ENCODE data around the gene ATXN7L1. TPM values are rescaled to one million over a fixed set of nuclear protein-coding genes. Genes with fewer than 3 reads are reported as not detected.

The ATXN7L1 gene
- total and polyA plus RNA-seq, 7 donors = 1.2 to 6.0 (median 3.0) TPM

DNA sequence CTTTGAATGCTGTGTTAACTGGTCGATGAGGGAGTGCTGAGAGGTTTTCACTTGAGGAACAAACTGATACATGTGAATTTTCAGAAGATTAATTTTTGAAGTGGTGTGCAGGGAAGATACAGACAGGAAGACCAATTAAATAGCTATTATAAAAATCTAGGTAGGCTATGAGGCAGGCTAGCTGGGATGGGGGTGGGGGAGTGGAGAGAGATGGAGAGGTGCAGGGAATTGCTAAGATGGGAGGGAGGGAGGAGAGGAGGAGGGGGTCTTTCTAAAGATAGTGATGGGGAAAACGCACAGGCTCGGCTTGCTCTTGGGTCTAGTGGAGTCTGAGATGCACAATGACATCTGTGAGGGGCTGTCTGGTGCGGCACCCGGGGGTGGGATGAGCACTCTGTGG lies 15.2 kb downstream of the ATXN7L1 start:
- no peak for ATAC-seq
- no peak overlapping the region for H3K27ac ChIP-seq
- DNase-seq = no peak
- TF ChIP-seq, protein P1, sequence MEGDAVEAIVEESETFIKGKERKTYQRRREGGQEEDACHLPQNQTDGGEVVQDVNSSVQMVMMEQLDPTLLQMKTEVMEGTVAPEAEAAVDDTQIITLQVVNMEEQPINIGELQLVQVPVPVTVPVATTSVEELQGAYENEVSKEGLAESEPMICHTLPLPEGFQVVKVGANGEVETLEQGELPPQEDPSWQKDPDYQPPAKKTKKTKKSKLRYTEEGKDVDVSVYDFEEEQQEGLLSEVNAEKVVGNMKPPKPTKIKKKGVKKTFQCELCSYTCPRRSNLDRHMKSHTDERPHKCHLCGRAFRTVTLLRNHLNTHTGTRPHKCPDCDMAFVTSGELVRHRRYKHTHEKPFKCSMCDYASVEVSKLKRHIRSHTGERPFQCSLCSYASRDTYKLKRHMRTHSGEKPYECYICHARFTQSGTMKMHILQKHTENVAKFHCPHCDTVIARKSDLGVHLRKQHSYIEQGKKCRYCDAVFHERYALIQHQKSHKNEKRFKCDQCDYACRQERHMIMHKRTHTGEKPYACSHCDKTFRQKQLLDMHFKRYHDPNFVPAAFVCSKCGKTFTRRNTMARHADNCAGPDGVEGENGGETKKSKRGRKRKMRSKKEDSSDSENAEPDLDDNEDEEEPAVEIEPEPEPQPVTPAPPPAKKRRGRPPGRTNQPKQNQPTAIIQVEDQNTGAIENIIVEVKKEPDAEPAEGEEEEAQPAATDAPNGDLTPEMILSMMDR (IDR thresholded peaks at IDR 0.05) = no peak
- intact Hi-C loops (cut with DNase I) = no loop called here
- H3K27me3 ChIP-seq (ENCODE audit: insufficient read depth in 3 of 3, low read length in 2 of 3) = no peaks in the 10 kb centered on the region
- H3K4me3 ChIP-seq = no peak overlapping the region
- H3K36me3 ChIP-seq (ENCODE audit: insufficient read depth in 1 of 2, low read depth in 1 of 2) = no peaks in the 10 kb centered on the region
- 70 to 81% (median 71%) methylated on average over 5 of the region's 5 CpGs for WGBS, 3 donors
- H3K4me1 ChIP-seq = peaks cover 3% of the 10 kb centered on the region
- no peaks in the 10 kb centered on the region for H3K9me3 ChIP-seq

DNA sequence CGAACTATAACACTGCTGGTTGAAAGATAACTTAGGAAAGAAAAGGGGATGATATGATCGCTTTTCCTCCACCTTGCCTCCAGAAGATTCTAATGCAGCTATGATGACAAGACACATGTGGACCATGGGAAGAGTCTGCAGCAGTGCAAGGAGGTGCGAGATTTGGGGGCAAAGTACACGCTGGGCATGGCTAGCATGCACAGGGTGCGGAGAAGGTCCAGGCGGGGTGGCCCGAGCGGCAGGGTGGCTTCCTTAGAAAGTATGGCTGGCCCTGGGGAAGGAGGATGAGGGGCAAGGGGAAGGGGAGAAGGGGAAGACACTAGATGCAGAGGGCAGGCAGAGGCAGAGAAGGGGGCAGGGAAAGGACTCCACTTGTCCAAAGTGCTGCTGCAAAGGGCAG lies 15.6 kb downstream of the ATXN7L1 start:
- Histone ChIP-seq H3K4me3 (no peak overlapping the region), H3K36me3 (ENCODE audit: insufficient read depth in 1 of 2, low read depth in 1 of 2) (no peaks in the 10 kb centered on the region), H3K9me3 (no peaks in the 10 kb centered on the region), H3K27ac (no peak overlapping the region), H3K4me1 (no peaks in the 10 kb centered on the region), H3K27me3 (ENCODE audit: insufficient read depth in 3 of 3, low read length in 2 of 3) (no peaks in the 10 kb centered on the region)
- ATAC-seq = no peak
- intact Hi-C loops (cut with DNase I) = no loop called here
- DNase-seq = no peak
- WGBS, 3 donors = 94 to 99% (median 96%) methylated on average over 8 of the region's 8 CpGs
- TF ChIP-seq, protein P1 (IDR thresholded peaks at IDR 0.05) = no peak

DNA sequence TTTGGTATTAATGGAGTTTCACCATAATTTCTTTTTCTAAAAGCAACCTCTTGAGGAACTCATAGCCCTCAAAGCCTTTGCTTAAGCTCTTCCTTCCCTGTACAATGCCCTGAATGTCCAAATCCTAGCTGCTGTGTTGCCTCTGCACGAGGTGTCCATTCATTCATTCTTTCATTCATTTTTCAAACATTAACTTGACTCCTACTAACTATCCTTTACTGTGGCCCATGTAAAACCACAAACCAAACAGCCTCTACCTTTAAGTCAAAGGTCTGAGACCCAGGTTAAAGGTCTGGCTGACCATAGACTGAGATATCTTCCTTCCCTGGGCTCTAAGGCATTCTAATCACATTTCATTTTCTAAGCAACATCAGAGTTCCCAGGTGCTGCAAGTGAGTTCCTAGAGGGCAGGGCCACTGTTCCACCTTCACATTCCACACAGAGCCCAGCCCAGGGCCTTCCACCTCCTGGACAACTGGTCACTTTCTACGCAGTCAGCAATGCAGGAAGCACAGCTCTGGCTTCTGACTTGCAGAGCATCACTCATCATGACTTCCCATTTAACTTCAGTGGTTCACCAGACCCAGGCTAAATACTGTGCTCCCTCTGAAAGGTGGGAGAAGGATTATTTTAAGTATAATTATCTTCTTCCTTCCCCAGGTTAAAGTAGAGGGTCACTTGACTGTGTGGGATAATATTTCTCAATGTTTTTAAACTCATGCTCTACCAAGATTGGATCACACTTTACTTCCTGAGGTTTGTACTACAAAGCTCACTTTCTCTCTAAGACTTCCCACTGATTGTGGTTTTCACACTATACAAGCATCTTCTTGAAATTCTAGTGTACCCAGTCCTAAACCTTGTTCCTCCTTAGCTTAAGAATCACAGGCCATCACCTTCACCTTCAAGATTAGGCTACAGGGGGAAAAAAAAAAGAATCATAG lies 19.1 kb downstream of the ATXN7L1 start:
- no peak overlapping the region for H3K4me3 ChIP-seq
- WGBS, 3 donors = 79 to 89% (median 82%) methylated on average over 2 of the region's 2 CpGs
- TF ChIP-seq, protein P1 (IDR thresholded peaks at IDR 0.05) = no peak
- no peak for ATAC-seq
- no peaks in the 10 kb centered on the region for H3K27me3 ChIP-seq (ENCODE audit: insufficient read depth in 3 of 3, low read length in 2 of 3)
- intact Hi-C loops (cut with DNase I) = no loop called here
- no peak for DNase-seq
- no peaks in the 10 kb centered on the region for H3K9me3 ChIP-seq
- H3K4me1 ChIP-seq = no peaks in the 10 kb centered on the region
- H3K27ac ChIP-seq = no peak overlapping the region
- H3K36me3 ChIP-seq (ENCODE audit: insufficient read depth in 1 of 2, low read depth in 1 of 2) = no peaks in the 10 kb centered on the region

DNA sequence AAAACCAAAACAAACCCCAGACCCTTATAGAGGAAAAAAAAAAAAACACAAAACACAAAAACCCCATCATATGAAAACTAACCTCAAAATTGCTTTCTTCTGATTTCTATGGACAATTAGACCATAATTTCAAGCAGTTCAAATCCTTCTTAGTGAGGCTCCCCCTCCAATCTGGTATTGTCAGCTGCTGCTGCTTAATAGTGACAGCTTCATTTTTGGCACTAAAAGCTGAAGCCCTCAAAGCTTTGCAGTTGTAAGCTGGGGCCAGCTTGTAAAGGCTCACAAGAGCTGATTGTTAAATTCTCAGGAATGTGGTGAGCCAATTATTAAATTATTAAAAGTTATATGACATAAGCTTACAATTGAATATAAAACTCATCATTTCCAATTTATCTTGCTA lies 21.9 kb downstream of the ATXN7L1 start:
- ATAC-seq = no peak

More for the DNA sequence above, 21.9 kb downstream of the ATXN7L1 start:
- Histone ChIP-seq H3K36me3 (ENCODE audit: insufficient read depth in 1 of 2, low read depth in 1 of 2) (no peaks in the 10 kb centered on the region), H3K27ac (no peak overlapping the region), H3K4me3 (no peak overlapping the region), H3K9me3 (no peaks in the 10 kb centered on the region), H3K27me3 (ENCODE audit: insufficient read depth in 3 of 3, low read length in 2 of 3) (no peaks in the 10 kb centered on the region), H3K4me1 (no peaks in the 10 kb centered on the region)
- no peak for DNase-seq
- TF ChIP-seq, protein P1 (IDR thresholded peaks at IDR 0.05) = no peak
- intact Hi-C loops (cut with DNase I) = no loop called here

Data from psoas muscle (tissue), 8 donors.